Limb (tissue), 2 donors: ENCODE data around the gene ZNF610.

Experiments
- DNase-seq, 2 donors: peaks; one replicate each; pipeline ENCODE4 v3.0.0-alpha.2; 2016; ENCODE audit errors: extremely low spot score in 2 of 2

Gene ZNF610

DNA sequence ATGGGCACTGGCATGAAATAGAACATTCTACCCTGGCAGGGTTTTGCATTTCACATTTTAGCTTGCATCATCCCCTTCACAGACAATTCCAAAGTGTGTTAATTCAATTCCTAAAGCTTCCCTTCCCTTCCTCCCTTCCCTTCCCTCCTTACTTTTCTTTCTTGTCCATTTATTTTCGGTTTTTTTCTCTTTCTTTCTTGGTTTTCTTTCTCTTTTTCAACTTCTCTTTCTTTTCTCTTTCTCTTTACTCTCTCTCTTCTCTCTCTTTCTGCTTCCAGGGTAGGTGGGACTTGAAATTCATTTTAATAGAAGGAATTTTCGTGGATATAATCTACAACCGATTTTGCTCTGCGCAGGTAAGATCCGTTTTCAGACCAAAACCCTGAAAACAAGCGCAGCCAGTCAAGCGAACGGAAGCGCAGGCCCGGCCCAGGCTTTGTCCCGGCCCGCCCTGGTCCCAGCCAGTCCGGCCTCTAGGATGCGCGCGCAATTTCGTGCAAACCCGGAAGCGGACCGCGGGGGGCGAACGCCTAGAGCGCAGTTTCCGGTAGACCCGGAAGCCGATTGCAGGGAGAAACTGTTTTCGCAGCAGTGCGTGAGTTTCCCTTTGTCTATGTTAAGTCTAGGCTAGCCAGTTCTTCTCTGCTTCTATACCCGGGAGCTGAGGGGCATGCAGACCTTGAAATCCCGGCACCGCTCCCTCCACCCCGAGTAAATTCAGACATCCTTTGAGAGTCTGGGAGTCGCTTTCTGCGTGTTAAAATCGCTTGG lies 61.5 kb downstream of the ZNF610 start, which contains the start of gene ZNF528:
TSS of gene ZNF528 (plus strand) at position 540 of the 771 bp plus-strand sequence. CDS start 4,165 bp downstream, outside the sequence.
- DNase-seq: peak; percentile 96 to 99

GRCh38 chr19:52398081-52398441 lies 62.0 kb downstream of the ZNF610 start:
- no peak for DNase-seq

- no peak for DNase-seq
Measured at GRCh38 chr19:52410276-52410675, 74.2 kb downstream of the ZNF610 start.

DNA sequence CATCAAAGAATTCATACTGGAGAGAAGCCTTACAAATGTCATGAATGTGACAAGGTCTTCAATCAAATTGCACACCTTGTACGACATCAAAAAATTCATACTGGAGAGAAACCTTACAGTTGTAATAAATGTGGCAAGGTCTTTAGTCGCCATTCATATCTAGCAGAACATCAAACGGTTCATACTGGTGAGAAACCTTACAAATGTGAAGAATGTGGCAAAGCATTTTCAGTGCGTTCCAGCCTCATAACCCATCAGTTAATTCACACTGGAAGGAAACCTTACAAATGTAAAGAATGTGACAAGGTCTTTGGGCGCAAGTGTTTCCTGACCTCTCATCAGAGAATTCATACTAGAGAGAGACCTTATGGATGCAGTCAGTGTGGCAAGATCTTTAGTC lies 79.7 kb downstream of the ZNF610 start:
- DNase-seq: no peak
